Uterus (tissue), 4 donors: ENCODE measurements around the gene PRR15. TPM values are rescaled to one million over a fixed set of nuclear protein-coding genes. Genes with fewer than 3 reads are reported as not detected.

Experiments
- DNase-seq, 2 donors: peaks; one replicate each; pipeline ENCODE4 v3.0.0-alpha.2; 2019 to 2020
- H3K27ac ChIP-seq, 2 donors: fragments of 200-600 bp; sonication (generic); 1 replicate in 1 of 2; 2 replicates in 1 of 2; pipeline ENCODE4 v1.5.1; 2016 to 2018
- H3K27me3 ChIP-seq, 2 donors: fragments of 200-600 bp; sonication (generic); one replicate each; pipeline ENCODE4 v1.5.1; 2018 to 2019; ENCODE audit warnings: control low read depth in 1 of 2
- H3K36me3 ChIP-seq, 2 donors: fragments of 200-600 bp; sonication (generic); one replicate each; pipeline ENCODE4 v1.5.1; 2019; ENCODE audit warnings: control low read depth in 1 of 2
- H3K4me1 ChIP-seq, 2 donors: fragments of 200-600 bp; sonication (generic); one replicate each; pipeline ENCODE4 v1.5.1; 2018 to 2019; ENCODE audit warnings: control low read depth in 1 of 2
- H3K4me3 ChIP-seq, 2 donors: fragments of 200-600 bp; sonication (generic); 1 replicate in 1 of 2; 2 replicates in 1 of 2; pipeline ENCODE4 v1.5.1; 2018 to 2019; ENCODE audit warnings: mild to moderate bottlenecking in 1 of 2
- H3K9me3 ChIP-seq, 2 donors: fragments of 200-600 bp; sonication (generic); one replicate each; pipeline ENCODE4 v1.5.1; 2019; ENCODE audit warnings: control low read depth in 1 of 2
- CTCF ChIP-seq, 4 experiments: fragments of 200-600 bp in 2 of 4; fragments of 450-650 bp in 2 of 4; sonication (generic) in 2 of 4; IDR thresholded peaks; one replicate each; pipeline ENCODE4 v1.5.1; 2016 to 2019; ENCODE audit warnings: antibody characterized with exemption in 4 of 4, mild to moderate bottlenecking in 2 of 4, moderate library complexity in 1 of 4
- POLR2A ChIP-seq, 2 donors: fragments of 450-650 bp; IDR thresholded peaks; one replicate each; pipeline ENCODE4 v1.6.1; 2016; ENCODE audit warnings: antibody characterized with exemption in 2 of 2, mild to moderate bottlenecking in 1 of 2, moderate library complexity in 1 of 2
- intact Hi-C: fragments of 100-400 bp; cut with DNase I; formaldehyde crosslinking; loops from one replicate; pipeline ENCODE4 v1.15.1; 2023; ENCODE audit warnings: low total_unique reads
- total RNA-seq, 4 donors: library from RNA; depleted of rRNA in 3 of 4; stranded (reverse); fragments of >200 nt in 3 of 4; gene quantifications; one replicate each; pipeline versions ENCODE4 v1.1.0 to v1.2.4, GENCODE V29; 2014 to 2023
- donor health status: DM: yes; HTN: yes; CAD: no.

PRR15 gene
- total RNA-seq, 4 donors from 2014 or later = 1.8 to 2.3 TPM; not detected in 2

DNA sequence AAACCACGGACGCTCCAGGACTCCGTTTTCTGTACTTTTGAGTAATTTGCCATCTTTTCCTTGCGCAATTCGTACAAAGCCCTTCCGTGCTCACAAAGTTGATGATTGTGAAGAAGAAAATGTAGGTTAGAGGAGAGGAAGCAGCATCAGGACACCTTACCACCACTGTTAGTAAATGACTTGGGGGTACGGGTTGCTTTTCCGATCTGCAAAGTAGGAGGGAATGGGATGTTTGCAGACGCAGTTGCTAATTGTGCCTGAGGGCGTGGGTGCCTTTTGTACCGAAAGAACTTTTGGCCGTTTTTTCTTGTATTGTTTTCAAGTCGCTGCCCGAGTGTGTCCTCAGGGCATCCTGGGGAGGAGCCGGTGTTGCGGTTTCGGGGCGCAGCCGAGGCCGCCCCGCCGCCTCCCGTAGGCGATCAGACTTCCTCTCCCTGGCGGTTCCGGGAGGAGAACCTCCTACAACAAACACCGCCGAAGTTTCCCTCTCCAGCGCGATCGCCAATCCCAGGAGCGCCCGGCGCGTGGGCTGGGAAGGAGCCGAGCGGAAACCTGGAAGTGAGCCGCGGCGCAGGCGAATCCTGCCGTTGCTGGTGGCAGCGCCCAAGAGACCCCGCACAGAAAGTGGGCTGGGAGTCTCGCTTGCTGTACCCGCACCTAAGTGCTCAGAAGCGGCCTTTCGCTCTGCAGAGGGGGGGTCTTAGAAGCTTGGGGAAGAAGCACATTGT, 1.0 kb downstream of the PRR15 start:
- Histone ChIP-seq H3K27me3 (no peaks in the 10 kb centered on the region), H3K4me3 (peak overlapping the region; percentile 51 to 54), H3K36me3 (no peaks in the 10 kb centered on the region), H3K9me3 (no peaks in the 10 kb centered on the region), H3K27ac (peak overlapping the region; percentile 32 to 42), H3K4me1 (peaks cover 0 to 3% of the 10 kb centered on the region in 2 donors)
- peak; percentile 28 to 61 for DNase-seq
- intact Hi-C loops = no loop called here
- TF ChIP-seq CTCF (IDR thresholded peaks at IDR 0.05) = no peak
- TF ChIP-seq POLR2A (IDR thresholded peaks at IDR 0.05) = peak in 1 of 2 donors; percentile 9

DNA sequence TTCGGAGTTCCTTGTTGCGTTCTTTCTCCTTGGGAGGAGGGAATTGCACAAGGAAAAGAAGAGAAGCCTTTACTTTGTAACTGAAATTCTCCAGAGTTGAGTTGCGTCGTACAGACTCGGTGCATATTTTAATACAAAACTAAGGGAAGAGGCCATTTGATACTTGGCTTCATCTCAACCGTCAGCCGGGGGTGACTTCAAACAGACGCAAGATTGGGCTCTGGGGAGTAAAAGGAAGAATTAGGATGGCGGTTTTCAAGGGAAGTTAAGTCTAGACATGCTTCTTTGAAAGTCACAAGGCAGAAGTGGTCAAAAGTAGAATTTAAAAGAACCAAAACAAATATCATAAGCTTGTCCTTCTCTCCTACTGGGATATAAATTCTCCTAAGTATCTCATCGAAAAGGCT, 1.6 kb downstream of the PRR15 start:
- no peaks in the 10 kb centered on the region for H3K27me3 ChIP-seq
- no peak for TF ChIP-seq POLR2A (IDR thresholded peaks at IDR 0.05)
- no peak for TF ChIP-seq CTCF (IDR thresholded peaks at IDR 0.05)
- H3K4me1 ChIP-seq = peaks cover 0 to 3% of the 10 kb centered on the region in 2 donors
- DNase-seq = no peak
- peak overlapping the region; percentile 32 to 42 for H3K27ac ChIP-seq
- peak overlapping the region; percentile 51 to 54 for H3K4me3 ChIP-seq
- H3K36me3 ChIP-seq = no peaks in the 10 kb centered on the region
- no peaks in the 10 kb centered on the region for H3K9me3 ChIP-seq
- intact Hi-C loops = no loop called here

DNA sequence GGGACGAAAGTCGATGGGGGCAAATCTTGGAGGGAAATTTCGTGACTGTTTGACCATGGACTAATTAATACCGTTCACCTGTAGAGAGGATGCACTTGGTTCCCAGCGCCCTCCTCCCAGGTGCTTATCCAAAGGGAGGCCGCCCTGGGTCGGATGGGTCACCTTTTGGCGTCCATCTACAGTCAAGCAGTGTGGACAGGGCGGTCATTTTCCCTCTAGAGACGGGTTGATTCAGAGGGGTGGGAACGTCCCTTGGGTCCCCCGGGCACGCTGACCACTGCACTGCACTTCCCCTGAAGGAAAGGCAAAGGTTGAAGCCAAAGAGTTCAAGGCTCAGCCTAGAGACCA, 2.0 kb downstream of the PRR15 start:
- peak overlapping the region in 1 of 2 donors; percentile 51 for H3K4me3 ChIP-seq
- H3K27me3 ChIP-seq = no peaks in the 10 kb centered on the region
- H3K9me3 ChIP-seq = no peaks in the 10 kb centered on the region
- peaks cover 0 to 3% of the 10 kb centered on the region in 2 donors for H3K4me1 ChIP-seq
- TF ChIP-seq POLR2A (IDR thresholded peaks at IDR 0.05) (no peak), CTCF (IDR thresholded peaks at IDR 0.05) (no peak)
- DNase-seq = no peak
- intact Hi-C loops = no loop called here
- H3K36me3 ChIP-seq = no peaks in the 10 kb centered on the region
- H3K27ac ChIP-seq = no peak overlapping the region

GRCh38 chr7:29565982-29566746, 2.5 kb downstream of the PRR15 start:
- no peak overlapping the region for H3K27ac ChIP-seq
- H3K4me3 ChIP-seq = peak overlapping the region; percentile 35 to 40
- H3K36me3 ChIP-seq = no peaks in the 10 kb centered on the region
- intact Hi-C loops = no loop called here
- peak in 1 of 2 donors; percentile 23 for DNase-seq
- H3K4me1 ChIP-seq = peaks cover 0 to 3% of the 10 kb centered on the region in 2 donors
- TF ChIP-seq CTCF (IDR thresholded peaks at IDR 0.05) (no peak), POLR2A (IDR thresholded peaks at IDR 0.05) (no peak)
- H3K9me3 ChIP-seq = no peaks in the 10 kb centered on the region
- H3K27me3 ChIP-seq = no peaks in the 10 kb centered on the region

DNA sequence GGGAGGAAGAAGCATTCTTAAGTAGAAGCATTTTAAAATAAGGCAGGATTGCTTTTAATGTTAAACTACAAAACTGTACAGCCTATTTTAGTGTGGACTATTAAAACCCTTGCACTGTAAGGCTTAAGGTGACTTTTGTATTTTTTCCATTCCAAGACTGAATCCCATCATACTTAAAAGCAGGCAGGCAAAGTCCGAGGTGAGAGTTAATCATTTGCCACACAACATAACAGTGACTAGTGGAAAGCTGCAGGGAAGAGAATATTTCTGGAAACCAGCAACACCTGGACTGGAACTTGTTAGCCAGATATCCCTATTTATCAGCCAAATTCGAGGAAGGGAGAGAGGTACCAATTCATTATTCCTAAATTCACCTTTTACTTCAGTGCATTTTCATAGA, 3.5 kb downstream of the PRR15 start:
- DNase-seq = no peak
- H3K4me1 ChIP-seq = peaks cover 0 to 3% of the 10 kb centered on the region in 2 donors
- no peaks in the 10 kb centered on the region for H3K36me3 ChIP-seq
- no peaks in the 10 kb centered on the region for H3K27me3 ChIP-seq
- no peak overlapping the region for H3K27ac ChIP-seq
- H3K4me3 ChIP-seq = no peak overlapping the region
- no peaks in the 10 kb centered on the region for H3K9me3 ChIP-seq
- TF ChIP-seq CTCF (IDR thresholded peaks at IDR 0.05) (no peak), POLR2A (IDR thresholded peaks at IDR 0.05) (no peak)
- intact Hi-C loops = no loop called here
